NCI-H510A (cell line): ENCODE data around the gene ATP5MK.
"Not testable (repeated sequence)": the region's sequence is repeated elsewhere in the genome, so short reads cannot be mapped to it uniquely, and the experiment has no call there.

Source experiments
- DNase-seq: peaks from one replicate; lab custom pipeline; 2025; lab: John Stamatoyannopoulos, UW

Gene ATP5MK

GRCh38 chr10:103396067-103396788 lies at the start of gene ATP5MK, which contains the start of gene PDCD11:
Gene ATP5MK (minus strand): TSS chr10:103396475. CDS start chr10:103392457, 4,018 bp downstream.
Gene PDCD11 (plus strand): TSS chr10:103396626. CDS start chr10:103398427, 1,801 bp downstream.
- DNase-seq, result peak; percentile 97

GRCh38 chr10:103445366-103445765 lies 49.1 kb upstream of the ATP5MK start:
- DNase-seq, result no peak

- DNase-seq, result no peak
These were observed 48.2 kb upstream of the ATP5MK start for GRCh38 chr10:103444478-103444877.

GRCh38 chr10:103443475-103444185 lies 47.4 kb upstream of the ATP5MK start:
- no peak for DNase-seq

- DNase-seq, result no peak
These were observed 45.8 kb upstream of the ATP5MK start for GRCh38 chr10:103442031-103442461.

GRCh38 chr10:103441611-103442010 lies 45.3 kb upstream of the ATP5MK start:
- no peak for DNase-seq

GRCh38 chr10:103441206-103441605 lies 44.9 kb upstream of the ATP5MK start:
- DNase-seq, result no peak

- no peak for DNase-seq
These were observed 44.1 kb upstream of the ATP5MK start for GRCh38 chr10:103440416-103440815.

GRCh38 chr10:103439776-103440175 lies 43.5 kb upstream of the ATP5MK start:
- DNase-seq, result no peak

GRCh38 chr10:103433858-103434257 lies 37.6 kb upstream of the ATP5MK start:
- no peak for DNase-seq

GRCh38 chr10:103431902-103432301 lies 35.6 kb upstream of the ATP5MK start:
- no peak for DNase-seq

GRCh38 chr10:103429647-103430046 lies 33.4 kb upstream of the ATP5MK start:
- no peak for DNase-seq

- DNase-seq, result no peak
These were observed 32.8 kb upstream of the ATP5MK start for GRCh38 chr10:103428989-103429643.

GRCh38 chr10:103427866-103428265 lies 31.6 kb upstream of the ATP5MK start:
- DNase-seq, result no peak

GRCh38 chr10:103423748-103424147 lies 27.5 kb upstream of the ATP5MK start:
- no peak for DNase-seq

- DNase-seq, result no peak
These were observed 22.8 kb upstream of the ATP5MK start for GRCh38 chr10:103419101-103419500.

GRCh38 chr10:103417601-103418000 lies 21.3 kb upstream of the ATP5MK start:
- no peak for DNase-seq

- DNase-seq, result not testable (repeated sequence)
These were observed 20.8 kb upstream of the ATP5MK start for GRCh38 chr10:103417148-103417469.

GRCh38 chr10:103416436-103417147 lies 20.3 kb upstream of the ATP5MK start:
- peak; percentile 9 for DNase-seq

GRCh38 chr10:103415581-103415980 lies 19.3 kb upstream of the ATP5MK start:
- no peak for DNase-seq

- DNase-seq, result no peak
These were observed 17.3 kb upstream of the ATP5MK start for GRCh38 chr10:103413564-103413963.

GRCh38 chr10:103397191-103397825 lies 1.0 kb upstream of the ATP5MK start:
- no peak for DNase-seq
